PC-3 (cell line): ENCODE results near the gene SPINK6. TPM values are rescaled to one million over a fixed set of nuclear protein-coding genes. Genes with fewer than 3 reads are reported as not detected.

Experiments
- ATAC-seq: fragments of 200-7000 bp; cut with Tn5 transposase; 2 replicates; pipeline ENCODE4 v1.9.1; 2020; ENCODE audit warnings: mild to moderate bottlenecking, moderate library complexity
- BruUV-seq: library from RNA; stranded (reverse); fragments of 400-500 nt; replicated peaks from 2 replicates; lab custom pipeline; 2021; lab: Mats Ljungman, UMichigan
- CTCF ChIA-PET: fragments of 300-600 bp; sonication (Branson Sonifier 250); formaldehyde crosslinking; loops from one replicate; lab custom pipeline; 2022; ENCODE audit warnings: antibody characterized with exemption; lab: Charles Lee
- POLR2A ChIA-PET: fragments of 300-600 bp; sonication (Branson Sonifier 250); formaldehyde crosslinking; loops from one replicate; lab custom pipeline; 2022; ENCODE audit warnings: antibody characterized with exemption; ENCODE audit not compliant: unreplicated experiment; lab: Charles Lee
- DNase-seq: peaks from one replicate; pipeline ENCODE4 v3.0.0-alpha.2; 2015
- H2AFZ ChIP-seq: fragments of 300-600 bp; sonication (generic); 2 replicates; pipeline ENCODE4 v1.6.0; 2016; ENCODE audit warnings: antibody characterized with exemption, low read length
- H3F3A ChIP-seq: fragments of 300-600 bp; sonication (generic); one replicate; pipeline ENCODE4 v1.6.0; 2017; ENCODE audit warnings: antibody characterized with exemption, low read length, control low read depth, mild to moderate bottlenecking; ENCODE audit not compliant: unreplicated experiment
- H3K27ac ChIP-seq: fragments of 300-600 bp; sonication (generic); 2 replicates; pipeline ENCODE4 v1.5.1; 2016; ENCODE audit warnings: mild to moderate bottlenecking, low read length
- H3K27me3 ChIP-seq: fragments of 300-600 bp; sonication (generic); 2 replicates; pipeline ENCODE4 v1.6.1; 2016; ENCODE audit warnings: low read length, mixed read lengths
- H3K36me3 ChIP-seq: fragments of 300-600 bp; sonication (generic); 2 replicates; pipeline ENCODE4 v1.6.1; 2016; ENCODE audit warnings: low read depth, mixed run types, low read length, mixed read lengths
- H3K4me1 ChIP-seq: fragments of 300-600 bp; sonication (generic); 2 replicates; pipeline ENCODE4 v1.5.1; 2016; ENCODE audit warnings: low read length; ENCODE audit not compliant: insufficient read depth
- H3K4me2 ChIP-seq: fragments of 300-600 bp; sonication (generic); 2 replicates; pipeline ENCODE4 v1.6.0; 2016; ENCODE audit warnings: low read length
- H3K4me3 ChIP-seq: fragments of 300-600 bp; sonication (generic); 2 replicates; pipeline ENCODE4 v1.5.1; 2016; ENCODE audit warnings: mild to moderate bottlenecking, low read length, mixed read lengths
- H3K79me2 ChIP-seq: fragments of 300-600 bp; sonication (generic); 2 replicates; pipeline ENCODE4 v1.6.1; 2017; ENCODE audit warnings: low read length, mixed read lengths
- H3K9ac ChIP-seq: fragments of 300-600 bp; sonication (generic); 2 replicates; pipeline ENCODE4 v1.6.0; 2016; ENCODE audit warnings: mild to moderate bottlenecking, low read length
- H3K9me2 ChIP-seq: fragments of 300-600 bp; sonication (generic); replicated peaks from 2 replicates; pipeline ENCODE4 v1.6.1; 2016; ENCODE audit warnings: mixed run types, low read length, mixed read lengths
- H3K9me3 ChIP-seq: fragments of 300-600 bp; sonication (generic); 2 replicates; pipeline ENCODE4 v1.6.1; 2016; ENCODE audit warnings: low read length, mixed read lengths
- H4K20me1 ChIP-seq: fragments of 300-600 bp; sonication (generic); 2 replicates; pipeline ENCODE4 v1.6.1; 2016; ENCODE audit warnings: low read length, mixed read lengths
- EZH2 ChIP-seq: fragments of 300-600 bp; sonication (generic); IDR thresholded peaks from one replicate; pipeline ENCODE4 v1.6.1; 2017; ENCODE audit warnings: antibody characterized with exemption, mild to moderate bottlenecking, low read length; ENCODE audit not compliant: unreplicated experiment
- EZH2phosphoT487 ChIP-seq: fragments of 300-600 bp; sonication (generic); IDR thresholded peaks from 2 replicates; pipeline ENCODE4 v1.6.1; 2018; ENCODE audit warnings: mild to moderate bottlenecking, antibody characterized with exemption, low read length, borderline replicate concordance
- intact Hi-C: fragments of 100-400 bp; cut with micrococcal nuclease; formaldehyde crosslinking; loops from 2 replicates; pipeline ENCODE4 v1.9.0; 2023
- total RNA-seq: library from RNA; depleted of rRNA; stranded (reverse); fragments of >200 nt; gene quantifications from 2 replicates; pipeline ENCODE4 v1.2.3, GENCODE V29; 2014
- TF ChIP-seq, protein P1 (sequence below): fragments of 300-600 bp; sonication (generic); conservative IDR thresholded peaks from 2 replicates; pipeline ENCODE4 v1.5.1; 2017; ENCODE audit warnings: antibody characterized with exemption, low read depth, mild to moderate bottlenecking, low read length

Gene SPINK6
- total RNA-seq, 1 experiment from 2014 or later, result not detected

DNA sequence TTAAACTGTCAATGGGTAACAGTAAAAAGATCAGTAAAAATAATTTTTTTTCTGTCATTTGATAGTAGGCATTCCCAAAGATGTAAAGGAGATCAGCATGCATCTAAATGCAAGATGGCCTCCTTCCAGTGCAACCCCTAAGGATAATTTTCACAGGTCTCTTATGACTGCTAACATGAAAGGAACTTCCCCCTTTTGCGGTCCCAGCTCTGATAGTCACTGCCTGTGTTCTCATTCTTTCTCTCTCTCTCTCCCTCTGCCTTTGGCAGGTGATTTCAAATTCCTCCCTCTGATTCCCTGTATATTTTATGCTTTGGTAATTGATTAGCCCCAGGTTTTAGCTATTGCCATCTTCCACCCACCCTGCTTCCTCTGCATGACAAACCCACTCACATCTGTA lies 25.6 kb upstream of the SPINK6 start:
- no peaks in the 10 kb centered on the region for H4K20me1 ChIP-seq
- H3K27ac ChIP-seq, result no peak overlapping the region
- TF ChIP-seq EZH2 (no peak), EZH2phosphoT487 (no peak)
- TF ChIP-seq, protein P1, sequence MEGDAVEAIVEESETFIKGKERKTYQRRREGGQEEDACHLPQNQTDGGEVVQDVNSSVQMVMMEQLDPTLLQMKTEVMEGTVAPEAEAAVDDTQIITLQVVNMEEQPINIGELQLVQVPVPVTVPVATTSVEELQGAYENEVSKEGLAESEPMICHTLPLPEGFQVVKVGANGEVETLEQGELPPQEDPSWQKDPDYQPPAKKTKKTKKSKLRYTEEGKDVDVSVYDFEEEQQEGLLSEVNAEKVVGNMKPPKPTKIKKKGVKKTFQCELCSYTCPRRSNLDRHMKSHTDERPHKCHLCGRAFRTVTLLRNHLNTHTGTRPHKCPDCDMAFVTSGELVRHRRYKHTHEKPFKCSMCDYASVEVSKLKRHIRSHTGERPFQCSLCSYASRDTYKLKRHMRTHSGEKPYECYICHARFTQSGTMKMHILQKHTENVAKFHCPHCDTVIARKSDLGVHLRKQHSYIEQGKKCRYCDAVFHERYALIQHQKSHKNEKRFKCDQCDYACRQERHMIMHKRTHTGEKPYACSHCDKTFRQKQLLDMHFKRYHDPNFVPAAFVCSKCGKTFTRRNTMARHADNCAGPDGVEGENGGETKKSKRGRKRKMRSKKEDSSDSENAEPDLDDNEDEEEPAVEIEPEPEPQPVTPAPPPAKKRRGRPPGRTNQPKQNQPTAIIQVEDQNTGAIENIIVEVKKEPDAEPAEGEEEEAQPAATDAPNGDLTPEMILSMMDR, result no peak
- CTCF ChIA-PET, result no interaction called here
- ATAC-seq, result no peak
- no peaks in the 10 kb centered on the region for H3K9me2 ChIP-seq
- no peaks in the 10 kb centered on the region for H3K79me2 ChIP-seq
- no peak overlapping the region for H3K9ac ChIP-seq
- POLR2A ChIA-PET, result no interaction called here
- DNase-seq, result no peak
- H2AFZ ChIP-seq, result no peak overlapping the region
- H3K36me3 ChIP-seq, result no peaks in the 10 kb centered on the region
- no peak overlapping the region for H3K4me2 ChIP-seq
- H3K27me3 ChIP-seq, result no peaks in the 10 kb centered on the region
- no peaks in the 10 kb centered on the region for H3F3A ChIP-seq
- peaks cover 10% of the 10 kb centered on the region for H3K4me1 ChIP-seq
- no peaks in the 10 kb centered on the region for H3K9me3 ChIP-seq
- intact Hi-C loops, result loop anchor here (5.0 kb wide), 1 partner anchor 265 kb away; no protein-coding TSS in a partner anchor
- no peak overlapping the region for H3K4me3 ChIP-seq
- BruUV-seq, result no TSS peak

DNA sequence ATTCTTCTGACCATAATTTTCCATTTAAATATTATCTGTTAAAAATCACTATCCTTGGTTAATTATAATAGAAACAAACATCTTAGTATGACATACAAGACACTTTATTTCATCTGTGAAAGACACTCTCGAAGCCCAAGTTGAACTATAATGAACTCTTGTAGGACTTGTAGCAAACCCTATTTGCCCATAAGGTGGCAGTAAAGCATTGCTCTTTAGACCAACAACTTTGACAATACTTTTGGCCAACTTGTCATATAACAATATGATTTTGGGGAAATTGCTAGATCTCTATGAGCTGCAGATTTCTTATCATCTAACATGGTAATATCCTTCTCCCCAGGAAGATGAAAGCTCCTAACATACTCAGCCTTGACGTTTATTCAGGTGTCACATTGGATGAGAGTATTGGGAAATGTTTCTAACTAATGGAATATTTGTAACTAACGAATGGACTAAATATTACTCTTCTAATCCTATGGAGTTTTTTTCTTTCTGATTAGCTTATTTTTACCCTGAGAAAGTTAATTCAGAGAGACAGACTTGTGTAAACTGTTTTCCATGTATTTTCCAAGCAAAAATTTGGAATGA lies 23.5 kb upstream of the SPINK6 start:
- Histone ChIP-seq H3K27ac (no peak overlapping the region), H3K9ac (no peak overlapping the region), H3K79me2 (no peaks in the 10 kb centered on the region), H3K4me1 (no peaks in the 10 kb centered on the region), H3K36me3 (no peaks in the 10 kb centered on the region), H3K27me3 (no peaks in the 10 kb centered on the region), H3K9me2 (no peaks in the 10 kb centered on the region), H4K20me1 (no peaks in the 10 kb centered on the region), H3K4me2 (no peak overlapping the region), H3K4me3 (no peak overlapping the region), H3F3A (no peaks in the 10 kb centered on the region), H3K9me3 (no peaks in the 10 kb centered on the region), H2AFZ (no peak overlapping the region)
- ChIA-PET CTCF (interaction anchor here (0.5 to 1.5 kb wide), 9 partner anchors 32 to 551 kb away, joined by 3 to 11 read pairs (median 5); no protein-coding TSS in a partner anchor), POLR2A (interaction anchor here (0.6 to 1.0 kb wide), 3 partner anchors 23 to 203 kb away, joined by 3 read pairs; partner anchors contain the start of gene SPINK6)
- BruUV-seq, result no TSS peak
- TF ChIP-seq EZH2phosphoT487, result no peak
- TF ChIP-seq, protein P1, result peak; percentile 96
- intact Hi-C loops, result loop anchor here (1.0 to 5.0 kb wide), 8 partner anchors 59 to 552 kb away; no protein-coding TSS in a partner anchor
- ATAC-seq, result peak; percentile 72; the same call in 1 of the 2 replicates
- DNase-seq, result peak; percentile 85
